Measurements from ENCODE around the gene TNC.

Gene TNC

DNA sequence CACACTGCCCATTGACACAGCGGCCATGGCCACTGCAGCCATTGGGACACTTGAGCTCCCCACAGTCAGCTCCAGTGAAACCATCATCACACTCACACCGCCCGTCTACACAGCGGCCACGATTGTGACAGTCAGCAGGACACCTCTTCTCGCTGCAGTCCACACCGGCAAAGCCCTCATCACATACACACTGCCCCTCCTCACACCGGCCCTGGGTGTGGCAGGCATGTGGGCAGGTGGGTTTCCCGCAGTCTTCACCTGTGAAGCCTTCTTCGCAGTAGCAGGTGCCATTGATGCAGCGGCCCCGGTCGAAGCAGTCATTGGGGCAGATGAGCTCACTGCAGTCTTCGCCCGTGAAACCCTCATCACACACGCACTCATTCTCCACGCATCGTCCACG, 31.5 kb downstream of the TNC start:
- DNase-seq (ENCODE audit: low spot score) = no peak
- in situ Hi-C loops (cut with MboI; ENCODE audit: low sequenced_read_pairs, unreplicated experiment) = no loop called here
- TF ChIP-seq, protein P1, sequence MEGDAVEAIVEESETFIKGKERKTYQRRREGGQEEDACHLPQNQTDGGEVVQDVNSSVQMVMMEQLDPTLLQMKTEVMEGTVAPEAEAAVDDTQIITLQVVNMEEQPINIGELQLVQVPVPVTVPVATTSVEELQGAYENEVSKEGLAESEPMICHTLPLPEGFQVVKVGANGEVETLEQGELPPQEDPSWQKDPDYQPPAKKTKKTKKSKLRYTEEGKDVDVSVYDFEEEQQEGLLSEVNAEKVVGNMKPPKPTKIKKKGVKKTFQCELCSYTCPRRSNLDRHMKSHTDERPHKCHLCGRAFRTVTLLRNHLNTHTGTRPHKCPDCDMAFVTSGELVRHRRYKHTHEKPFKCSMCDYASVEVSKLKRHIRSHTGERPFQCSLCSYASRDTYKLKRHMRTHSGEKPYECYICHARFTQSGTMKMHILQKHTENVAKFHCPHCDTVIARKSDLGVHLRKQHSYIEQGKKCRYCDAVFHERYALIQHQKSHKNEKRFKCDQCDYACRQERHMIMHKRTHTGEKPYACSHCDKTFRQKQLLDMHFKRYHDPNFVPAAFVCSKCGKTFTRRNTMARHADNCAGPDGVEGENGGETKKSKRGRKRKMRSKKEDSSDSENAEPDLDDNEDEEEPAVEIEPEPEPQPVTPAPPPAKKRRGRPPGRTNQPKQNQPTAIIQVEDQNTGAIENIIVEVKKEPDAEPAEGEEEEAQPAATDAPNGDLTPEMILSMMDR (IDR thresholded peaks at IDR 0.05; ENCODE audit: borderline replicate concordance, control extremely low read depth, extremely low read depth, insufficient read depth, missing control alignments) = no peak

- TF ChIP-seq, protein P1 (IDR thresholded peaks at IDR 0.05; ENCODE audit: borderline replicate concordance, control extremely low read depth, extremely low read depth, insufficient read depth, missing control alignments) = no peak
- in situ Hi-C loops (cut with MboI; ENCODE audit: low sequenced_read_pairs, unreplicated experiment) = no loop called here
- no peak for DNase-seq (ENCODE audit: low spot score)
Measured at GRCh38 chr9:115085773-115086377, 32.1 kb downstream of the TNC start.

- in situ Hi-C loops (cut with MboI; ENCODE audit: low sequenced_read_pairs, unreplicated experiment) = no loop called here
- DNase-seq (ENCODE audit: low spot score) = no peak
- TF ChIP-seq, protein P1 (IDR thresholded peaks at IDR 0.05; ENCODE audit: borderline replicate concordance, control extremely low read depth, extremely low read depth, insufficient read depth, missing control alignments) = no peak
Measured at GRCh38 chr9:115084709-115085108, 33.2 kb downstream of the TNC start.

DNA sequence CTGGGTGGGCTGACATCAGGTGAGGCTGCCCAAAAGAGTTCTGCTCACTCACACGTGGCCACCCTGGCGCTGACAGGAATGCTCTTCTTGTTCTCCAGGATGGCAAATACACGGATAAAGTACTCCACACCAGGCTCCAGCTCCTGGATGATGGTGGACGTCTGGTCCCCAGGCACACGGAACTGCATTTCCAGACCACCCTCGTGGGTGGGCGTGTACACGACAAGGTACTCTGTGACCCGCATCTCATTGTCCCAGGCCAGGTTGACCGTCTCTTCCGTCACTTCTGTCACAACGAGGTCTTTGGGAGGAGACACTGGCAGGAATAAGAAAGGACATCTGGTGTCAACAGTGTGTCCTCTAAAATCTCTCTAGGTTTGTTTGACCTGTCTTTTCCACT, 33.8 kb downstream of the TNC start:
- in situ Hi-C loops (cut with MboI; ENCODE audit: low sequenced_read_pairs, unreplicated experiment) = no loop called here

GRCh38 chr9:115080242-115080641, 37.7 kb downstream of the TNC start:
- DNase-seq (ENCODE audit: low spot score) = no peak
- TF ChIP-seq, protein P1 (IDR thresholded peaks at IDR 0.05; ENCODE audit: borderline replicate concordance, control extremely low read depth, extremely low read depth, insufficient read depth, missing control alignments) = no peak
- in situ Hi-C loops (cut with MboI; ENCODE audit: low sequenced_read_pairs, unreplicated experiment) = no loop called here

More for the DNA sequence above, 33.8 kb downstream of the TNC start:
- TF ChIP-seq, protein P1 (IDR thresholded peaks at IDR 0.05; ENCODE audit: borderline replicate concordance, control extremely low read depth, extremely low read depth, insufficient read depth, missing control alignments) = no peak
- no peak for DNase-seq (ENCODE audit: low spot score)

DNA sequence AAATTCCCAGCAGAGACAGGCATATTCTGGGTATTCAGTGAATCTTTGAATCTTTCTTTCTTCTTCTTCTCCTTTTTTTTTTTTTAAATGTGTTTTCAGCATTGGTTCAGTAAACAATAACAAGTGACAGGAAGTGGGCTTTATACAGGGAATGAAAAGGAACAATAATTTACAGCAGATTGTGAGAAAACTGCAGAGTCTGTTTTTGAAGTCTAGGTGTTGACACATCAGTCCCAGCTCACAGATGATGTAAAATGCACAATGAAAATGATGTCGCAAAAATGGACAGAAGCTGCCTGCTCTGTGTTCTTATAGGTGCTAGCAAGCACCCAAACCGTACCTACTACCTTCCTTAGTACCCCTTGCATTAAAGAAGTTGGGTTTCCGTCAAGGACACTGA, 38.8 kb downstream of the TNC start:
- in situ Hi-C loops (cut with MboI; ENCODE audit: low sequenced_read_pairs, unreplicated experiment) = no loop called here
- no peak for DNase-seq (ENCODE audit: low spot score)
- TF ChIP-seq, protein P1 (IDR thresholded peaks at IDR 0.05; ENCODE audit: borderline replicate concordance, control extremely low read depth, extremely low read depth, insufficient read depth, missing control alignments) = no peak
